HCEC 1CT (cell line): Measurements from ENCODE around the gene GRAP2.
"Not testable (repeated sequence)": the region's sequence is repeated elsewhere in the genome, so short reads cannot be mapped to it uniquely, and the experiment has no call there.

ENCODE experiments used
- DNase-seq: peaks from one replicate; pipeline ENCODE4 v3.0.0-alpha.2; 2017

The GRAP2 gene

DNA sequence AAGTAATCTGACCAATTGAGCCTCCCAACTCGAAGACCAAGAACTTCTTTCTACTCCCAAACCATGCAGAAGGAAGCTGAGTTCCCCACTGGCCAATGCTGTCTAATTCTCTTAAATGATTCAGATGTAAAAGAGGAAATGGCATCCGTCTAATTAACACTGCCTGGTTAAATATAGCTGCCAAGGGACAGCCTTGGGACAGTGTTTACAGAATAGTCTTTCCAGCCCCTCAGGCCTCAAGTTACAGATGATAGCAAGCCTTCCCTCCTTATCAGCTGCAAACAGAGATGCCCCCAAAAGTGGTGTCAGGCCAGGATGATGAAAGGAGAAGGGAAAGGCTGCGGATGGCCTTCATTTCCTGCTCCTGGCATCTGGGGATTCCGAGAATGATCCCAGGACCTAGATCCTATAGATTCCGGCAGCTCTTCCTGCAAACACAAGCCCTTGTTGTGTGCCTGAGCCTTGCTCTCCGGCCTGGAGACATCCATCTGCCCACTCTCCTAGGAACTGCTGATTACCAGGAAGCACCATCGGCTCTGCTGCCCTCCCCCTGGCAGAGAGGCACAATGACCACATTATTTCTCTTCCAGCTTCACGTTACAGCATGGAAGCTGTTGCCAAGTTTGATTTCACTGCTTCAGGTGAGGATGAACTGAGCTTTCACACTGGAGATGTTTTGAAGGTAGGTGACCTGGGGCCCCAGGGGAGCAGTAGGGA is 45.8 kb downstream of the GRAP2 start:
- no peak for DNase-seq

DNA sequence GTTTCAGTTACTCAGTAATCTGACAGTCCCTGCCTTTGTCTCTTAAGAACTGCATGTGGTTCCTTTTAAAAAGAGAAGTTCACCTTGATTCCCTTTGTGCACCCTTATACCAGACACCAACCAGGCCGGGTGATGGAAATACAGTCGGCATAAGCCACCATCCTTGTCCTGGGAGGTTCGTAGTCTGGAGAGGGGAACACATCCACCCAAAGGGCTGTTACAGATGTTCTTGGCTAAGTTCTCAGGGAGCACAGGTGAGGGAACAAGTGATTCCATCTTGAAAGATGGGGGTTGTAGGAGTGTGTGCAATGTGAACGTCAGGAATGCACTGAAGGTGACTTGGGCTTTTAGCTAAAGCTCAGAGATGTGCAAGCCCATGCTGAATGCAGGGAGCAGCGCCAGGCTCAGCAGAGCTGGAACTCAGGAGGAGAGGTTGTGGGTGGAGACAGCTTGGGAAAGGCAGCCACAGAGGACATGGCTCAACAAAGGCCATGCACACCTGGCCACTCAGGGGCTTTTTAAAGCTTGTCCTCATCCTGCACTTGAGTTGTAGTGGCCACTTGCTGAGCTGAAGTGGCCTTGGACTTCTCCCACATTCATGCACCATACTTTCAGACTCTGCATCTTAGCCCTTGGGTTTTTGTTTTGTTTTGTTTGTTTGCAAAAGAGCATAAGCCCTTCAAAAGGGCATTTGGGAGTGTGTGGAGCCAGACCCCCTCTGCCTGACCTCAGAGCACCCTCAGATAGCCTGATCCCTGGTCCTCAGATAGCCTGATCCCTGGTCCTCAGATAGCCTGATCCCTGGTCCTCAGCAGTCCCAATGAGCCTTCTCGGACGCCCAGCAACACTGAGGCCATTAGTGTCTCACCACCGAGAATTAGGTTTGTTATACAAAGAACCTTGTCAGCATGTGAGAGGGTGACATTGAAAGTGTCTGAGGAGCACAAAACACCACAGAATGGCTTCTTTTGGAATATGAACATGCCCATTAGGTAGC is 46.6 kb downstream of the GRAP2 start:
- no peak for DNase-seq

DNA sequence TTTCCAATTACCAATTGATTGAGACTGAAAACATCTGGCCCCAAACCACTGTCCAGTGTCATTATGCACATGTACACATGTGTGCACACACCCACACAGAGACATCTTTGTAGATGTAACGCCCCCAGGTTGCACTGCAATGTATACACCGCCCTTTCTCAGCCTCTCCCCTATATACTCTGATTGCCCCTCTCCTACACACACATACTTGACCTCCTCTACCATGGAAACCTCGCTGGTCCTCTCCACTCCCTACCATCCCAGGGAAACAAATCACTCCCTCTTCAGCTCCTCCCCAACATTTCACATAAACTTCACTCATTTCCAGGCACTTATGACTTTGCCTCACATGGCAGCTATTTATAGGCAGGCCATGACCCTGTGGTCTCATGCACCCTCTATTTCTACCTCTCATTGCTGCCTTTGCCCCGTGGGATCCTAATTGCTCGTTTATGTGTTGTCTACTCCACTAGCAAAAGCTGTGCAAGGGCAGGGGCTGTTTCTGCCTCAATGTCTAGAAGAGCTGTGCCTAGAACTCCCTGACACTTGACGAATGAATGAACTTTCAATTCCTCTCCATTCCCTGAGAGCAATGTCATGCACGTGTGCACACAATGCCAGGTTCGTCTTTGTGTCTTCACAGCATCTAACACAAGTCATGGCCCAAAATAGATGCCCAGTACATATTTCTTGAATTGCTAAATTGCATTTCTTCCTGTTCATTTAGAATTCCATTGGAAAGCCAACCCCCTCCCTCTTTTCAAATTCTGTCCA is 49.3 kb downstream of the GRAP2 start:
- DNase-seq: peak; percentile 50

DNA sequence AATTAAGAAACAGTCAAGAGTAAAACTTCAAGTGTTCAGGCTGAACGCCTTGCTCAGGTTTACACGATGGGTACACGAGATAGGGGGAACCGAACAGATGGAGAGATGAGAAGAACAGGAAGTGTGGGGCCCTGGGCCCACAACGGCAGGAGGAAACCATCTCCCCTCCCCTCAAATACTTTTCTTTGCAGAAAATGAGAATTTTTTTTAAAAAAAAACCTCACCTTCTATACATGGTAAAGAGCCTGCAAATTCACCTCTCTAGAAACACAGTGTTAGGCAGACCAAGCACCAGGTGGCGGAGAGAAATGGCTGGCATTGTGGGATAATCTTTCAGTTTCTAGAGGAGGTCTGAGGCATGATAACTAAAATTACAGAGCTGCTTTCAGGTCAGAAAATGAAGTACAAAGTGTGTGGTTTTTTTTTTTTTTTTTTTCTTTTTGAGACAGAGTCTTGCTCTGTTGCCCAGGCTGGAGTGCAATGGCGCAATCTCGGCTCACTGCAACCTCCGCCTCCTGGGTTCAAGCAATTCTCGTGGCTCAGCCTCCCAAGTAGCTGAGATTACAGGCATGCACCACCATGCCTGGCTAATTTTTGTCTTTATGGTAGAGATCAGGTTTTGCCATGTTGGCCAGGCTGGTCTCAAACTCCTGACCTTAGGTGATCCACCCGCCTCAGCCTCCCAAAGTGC is 50.9 kb downstream of the GRAP2 start:
- DNase-seq: not testable (repeated sequence)

DNA sequence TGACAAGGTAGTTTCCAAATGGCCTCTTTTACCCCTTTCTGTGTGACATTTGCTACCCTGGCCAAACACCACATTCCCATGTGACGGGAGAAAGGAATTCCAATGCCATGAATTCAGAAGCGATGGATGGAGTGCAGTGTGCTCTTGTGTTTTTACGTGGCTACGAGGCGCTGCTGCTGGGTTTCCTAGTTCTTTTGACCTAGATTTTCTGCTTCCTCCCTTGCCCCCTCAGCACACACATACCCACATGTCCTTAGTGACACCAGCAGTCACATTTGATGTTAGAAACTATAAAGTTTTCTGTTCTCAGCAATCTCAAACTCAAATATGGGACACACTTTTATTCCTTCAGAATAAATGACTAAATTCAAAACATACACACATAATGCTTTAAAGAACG is 51.5 kb downstream of the GRAP2 start:
- DNase-seq: no peak

DNA sequence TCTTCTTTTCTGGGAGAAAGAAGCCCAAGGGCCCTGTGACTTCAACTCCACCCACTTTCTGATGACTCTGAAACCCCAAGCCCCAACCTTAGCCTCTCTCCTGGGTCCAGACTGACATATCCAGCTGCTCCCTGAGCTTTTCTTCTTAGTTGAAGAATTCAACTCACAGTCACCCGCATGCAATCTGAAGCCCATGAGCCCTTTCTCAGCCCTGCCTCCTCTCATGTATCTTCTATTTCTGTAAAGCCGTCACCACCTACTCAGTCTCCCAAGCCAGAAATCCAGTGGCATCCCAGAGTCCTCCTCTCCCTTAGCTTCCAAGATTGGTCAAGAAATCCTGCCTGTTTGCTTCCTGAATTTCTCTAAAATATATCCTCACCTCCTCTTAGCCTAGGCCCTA is 52.2 kb downstream of the GRAP2 start:
- DNase-seq: no peak

DNA sequence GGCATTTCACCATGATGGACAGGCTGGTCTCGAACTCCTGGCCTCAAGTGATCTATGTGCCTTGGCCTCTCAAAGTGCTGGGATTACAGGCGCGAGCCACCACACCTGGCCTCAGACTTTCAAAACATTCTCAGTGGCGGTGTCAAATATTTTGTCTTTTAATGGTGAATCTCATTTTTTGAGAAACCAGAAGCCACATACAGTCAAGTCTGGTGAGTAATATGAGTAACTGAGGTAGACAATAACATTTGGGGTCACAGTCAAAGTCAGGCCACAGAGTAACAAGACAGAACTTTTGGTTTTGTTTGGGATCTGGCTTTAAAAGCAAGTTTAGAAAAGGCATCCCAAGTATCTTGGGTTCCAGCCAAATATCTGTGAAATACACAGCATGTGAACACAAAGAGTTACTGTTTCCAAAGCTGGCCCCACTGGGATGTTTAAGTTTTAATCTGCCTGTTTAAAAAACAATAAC is 53.7 kb downstream of the GRAP2 start:
- peak; percentile 87 for DNase-seq

DNA sequence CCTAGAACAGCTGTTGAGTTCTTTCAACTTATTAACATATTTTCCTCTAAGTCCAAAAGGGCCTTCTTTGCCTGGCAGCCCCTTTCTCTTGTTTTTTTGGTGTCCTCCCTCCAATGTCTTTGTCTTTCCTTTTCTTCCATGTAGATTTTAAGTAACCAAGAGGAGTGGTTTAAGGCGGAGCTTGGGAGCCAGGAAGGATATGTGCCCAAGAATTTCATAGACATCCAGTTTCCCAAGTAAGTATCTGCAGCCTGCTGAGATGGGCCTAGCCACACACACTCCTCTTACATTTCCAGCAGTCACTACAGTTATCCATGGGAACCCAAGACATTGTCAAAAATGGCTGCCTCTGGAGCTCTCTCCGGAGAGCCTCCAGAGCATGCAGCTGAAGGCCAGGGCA is 54.8 kb downstream of the GRAP2 start:
- peak; percentile 18 for DNase-seq

DNA sequence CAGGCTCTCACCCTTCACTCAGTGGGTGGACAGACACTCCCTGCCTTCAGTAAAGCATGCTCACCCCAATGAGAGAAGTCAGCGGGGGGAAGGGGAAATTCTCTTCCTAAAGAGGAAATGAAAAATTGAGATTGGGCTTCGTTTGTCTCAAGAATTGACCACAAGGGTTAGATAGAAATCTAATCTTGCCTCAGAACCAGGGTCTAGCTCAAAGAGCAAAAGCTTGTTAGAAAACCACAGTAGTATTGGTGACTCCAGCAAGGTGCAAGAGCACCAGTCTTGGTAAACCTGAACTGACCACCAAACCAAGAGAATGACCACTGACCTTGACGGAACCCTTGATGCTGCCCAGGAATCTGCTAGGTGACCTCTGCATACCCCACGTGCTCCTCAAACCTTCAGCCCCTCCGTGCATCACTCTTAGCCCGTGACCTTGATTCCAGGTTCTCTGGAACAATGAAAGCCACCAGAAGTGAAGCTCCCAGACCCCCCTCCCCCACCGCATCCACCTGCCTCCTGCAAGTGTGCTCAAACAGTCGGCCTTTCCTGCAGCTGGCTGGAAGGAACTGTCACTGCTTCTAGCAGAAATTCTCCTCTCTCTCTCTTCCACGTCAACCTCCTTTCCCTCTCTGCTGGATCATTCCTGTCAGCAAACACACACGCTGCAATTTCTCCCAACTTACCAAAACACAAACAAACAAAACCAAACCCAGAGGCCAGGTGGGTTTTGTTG is 56.2 kb downstream of the GRAP2 start:
- DNase-seq: no peak

DNA sequence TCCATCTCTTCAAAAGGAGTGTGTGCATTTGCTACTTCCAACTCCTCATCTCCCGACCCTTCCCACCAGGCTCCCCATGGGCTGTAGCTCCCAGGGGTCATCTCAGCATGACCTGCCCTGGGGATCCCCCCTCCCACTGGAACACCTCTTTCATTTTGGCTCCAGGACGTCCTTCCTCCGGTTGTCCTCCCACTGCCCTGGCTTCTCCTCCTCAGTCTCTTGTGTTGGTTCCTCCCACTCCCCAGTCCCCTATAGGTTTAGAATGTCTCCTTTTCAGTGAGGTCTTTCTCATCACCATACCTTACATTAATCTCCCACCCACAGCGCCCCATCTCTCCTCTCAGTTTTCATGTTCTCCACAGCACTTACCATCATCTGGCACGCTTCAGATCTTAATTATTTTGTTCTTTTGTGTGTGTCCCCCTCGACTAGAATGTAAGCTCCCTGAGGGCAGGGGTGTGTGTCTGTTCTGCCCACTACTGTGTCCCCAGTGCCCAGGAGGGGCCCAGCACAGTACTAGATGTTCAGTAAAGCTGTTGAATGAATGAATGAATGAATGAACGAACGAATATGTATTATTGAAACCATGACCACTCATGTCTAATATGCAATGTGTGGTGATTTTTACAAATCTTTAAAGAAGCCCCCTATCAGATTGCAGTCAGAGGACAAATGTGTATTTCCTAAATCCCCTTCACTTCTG is 57.3 kb downstream of the GRAP2 start:
- DNase-seq: no peak

DNA sequence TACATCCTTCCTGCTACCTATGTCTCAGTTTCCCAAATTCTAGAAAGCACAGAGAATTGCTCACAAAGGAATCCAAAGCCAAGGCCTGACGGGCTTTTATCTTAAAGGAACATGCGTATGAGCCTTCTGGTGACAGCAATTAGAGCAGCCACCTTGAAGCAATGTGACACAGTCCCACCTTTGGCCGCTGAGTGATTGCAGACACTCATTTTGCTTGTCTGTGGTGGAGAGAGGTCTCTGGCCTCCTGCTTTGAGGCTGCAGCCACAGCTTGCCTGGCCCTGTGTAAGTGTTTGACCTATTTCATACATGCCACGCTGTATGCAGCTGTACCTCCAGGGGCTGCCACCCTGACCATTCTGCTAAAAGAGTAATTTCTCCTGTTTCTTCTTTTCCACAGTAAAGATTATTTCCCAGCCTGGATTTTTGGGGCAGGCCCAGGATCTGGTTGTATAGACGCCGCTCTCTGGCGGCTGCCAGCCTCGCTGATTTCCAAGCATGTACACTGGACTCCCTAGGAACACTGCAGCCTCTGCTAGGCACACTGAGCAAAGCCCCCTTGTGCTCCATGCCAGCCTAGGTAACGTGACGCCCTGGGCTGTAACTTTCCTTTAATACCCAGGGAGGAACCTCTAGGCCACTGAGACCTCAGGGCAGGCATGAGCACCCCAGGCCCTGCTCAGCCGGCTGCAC is 58.2 kb downstream of the GRAP2 start:
- DNase-seq: no peak

DNA sequence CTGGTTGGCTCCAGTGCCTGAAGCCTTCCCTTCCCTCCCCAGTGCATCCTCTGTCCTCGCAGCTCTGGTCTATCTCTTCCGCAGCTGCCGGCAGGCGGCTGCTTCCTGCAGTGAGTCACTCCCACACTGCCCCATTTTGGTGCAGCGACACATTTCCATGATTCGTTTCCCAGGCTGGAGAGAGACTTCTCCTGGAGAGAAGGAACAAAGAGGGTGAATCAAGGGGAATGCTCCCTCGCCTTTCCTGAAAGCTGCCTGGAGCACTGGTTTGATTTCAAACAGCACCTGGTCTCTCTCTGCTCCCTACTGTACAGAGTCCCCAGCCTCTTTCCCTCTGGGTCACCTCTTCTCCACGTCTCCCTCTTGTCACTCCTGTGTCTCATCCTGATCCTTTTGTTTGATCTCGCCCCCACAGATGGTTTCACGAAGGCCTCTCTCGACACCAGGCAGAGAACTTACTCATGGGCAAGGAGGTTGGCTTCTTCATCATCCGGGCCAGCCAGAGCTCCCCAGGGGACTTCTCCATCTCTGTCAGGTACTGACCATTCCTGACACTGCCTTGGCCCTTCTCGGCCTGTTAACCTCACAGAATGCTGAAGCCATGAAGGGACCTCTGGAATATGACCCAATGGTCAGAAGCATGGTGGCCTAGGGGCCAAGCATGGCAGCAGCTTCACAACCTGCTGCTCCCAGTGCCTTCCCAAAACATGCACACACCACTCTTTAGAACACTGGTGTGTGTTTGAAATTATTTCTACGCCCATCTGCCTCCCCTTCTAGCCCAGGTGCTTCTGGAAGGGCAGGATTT is 59.0 kb downstream of the GRAP2 start, which contains the start of gene TMA7B:
TMA7B (plus strand) TSS at position 758 of the 808 bp plus-strand sequence. CDS start 3,978 bp downstream, outside the sequence.
- DNase-seq: peak; percentile 78

DNA sequence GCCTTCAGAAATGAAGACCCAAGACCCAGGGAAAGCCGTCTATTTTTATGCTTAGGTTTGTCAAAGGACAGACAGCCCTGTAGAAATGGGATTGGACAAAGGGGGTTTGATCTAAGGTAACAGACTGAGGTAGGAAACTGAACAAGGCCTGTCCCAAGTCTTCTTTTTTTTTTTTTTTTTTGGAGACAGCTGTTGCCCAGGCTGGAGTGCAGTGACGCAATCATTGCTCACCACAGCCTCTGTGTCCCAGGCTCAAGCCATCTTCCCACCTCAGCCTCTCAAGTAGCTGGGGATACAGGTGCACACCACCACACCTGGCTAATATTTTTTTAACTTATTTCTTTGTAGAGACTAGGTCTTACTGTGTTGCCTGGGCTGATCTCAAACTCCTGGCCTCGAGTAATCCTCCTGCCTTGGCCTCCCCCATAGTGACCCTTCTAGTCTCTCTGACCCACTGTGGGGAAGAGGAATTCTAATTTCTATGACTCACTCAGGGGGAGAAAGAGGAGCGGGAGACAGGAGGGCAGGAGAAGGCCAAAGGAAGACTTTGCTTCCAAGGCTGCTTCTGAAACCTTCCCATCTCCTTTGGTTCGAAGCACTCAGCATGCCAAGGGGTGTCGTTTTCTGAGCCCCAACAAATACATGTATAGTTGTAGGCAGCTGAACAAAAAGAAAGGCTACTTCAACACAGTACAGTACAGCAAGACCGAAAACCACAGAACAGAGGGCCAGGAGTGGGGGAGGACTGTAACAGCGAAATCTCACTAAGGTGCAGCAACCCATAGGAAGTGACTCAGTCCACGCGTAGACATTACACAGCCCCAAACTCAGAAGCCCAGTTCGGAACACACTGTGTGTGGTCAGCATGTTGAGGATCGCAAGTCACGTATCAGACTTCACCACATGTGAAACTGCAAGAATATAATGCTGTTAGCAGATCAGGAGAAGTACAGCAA is 60.2 kb downstream of the GRAP2 start:
- DNase-seq: peak; percentile 98

DNA sequence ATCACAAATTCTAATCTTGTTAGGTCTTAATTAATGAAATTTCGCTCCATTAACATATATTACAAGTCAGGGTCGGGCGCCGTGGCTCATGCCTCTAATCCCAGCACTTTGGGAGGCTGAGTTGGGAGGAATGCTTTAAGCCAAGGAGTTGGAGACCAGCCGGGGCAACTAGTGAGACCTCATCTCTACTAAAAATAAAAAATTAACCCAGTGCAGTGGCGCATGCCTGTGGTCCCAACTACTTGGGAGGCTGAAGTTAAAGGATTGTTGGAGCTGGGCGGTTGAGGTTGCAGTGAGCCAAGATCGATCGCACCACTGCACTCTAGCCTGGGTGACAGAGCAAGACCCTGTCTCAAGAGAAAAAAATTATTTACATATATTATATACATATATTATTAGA is 61.2 kb downstream of the GRAP2 start:
- DNase-seq: no peak

DNA sequence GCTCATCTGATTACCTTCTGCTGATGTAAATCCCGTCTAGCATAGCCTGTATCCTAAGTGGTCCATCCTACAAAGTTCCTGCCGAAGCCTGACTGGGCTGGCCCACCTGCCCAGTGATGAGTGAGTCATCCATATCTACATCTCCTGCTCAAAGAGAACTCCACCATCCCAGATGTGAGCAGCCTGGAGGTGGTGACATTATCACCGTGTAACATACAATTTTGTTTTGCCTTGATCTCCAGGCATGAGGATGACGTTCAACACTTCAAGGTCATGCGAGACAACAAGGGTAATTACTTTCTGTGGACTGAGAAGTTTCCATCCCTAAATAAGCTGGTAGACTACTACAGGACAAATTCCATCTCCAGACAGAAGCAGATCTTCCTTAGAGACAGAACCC is 64.9 kb downstream of the GRAP2 start:
- DNase-seq: no peak

DNA sequence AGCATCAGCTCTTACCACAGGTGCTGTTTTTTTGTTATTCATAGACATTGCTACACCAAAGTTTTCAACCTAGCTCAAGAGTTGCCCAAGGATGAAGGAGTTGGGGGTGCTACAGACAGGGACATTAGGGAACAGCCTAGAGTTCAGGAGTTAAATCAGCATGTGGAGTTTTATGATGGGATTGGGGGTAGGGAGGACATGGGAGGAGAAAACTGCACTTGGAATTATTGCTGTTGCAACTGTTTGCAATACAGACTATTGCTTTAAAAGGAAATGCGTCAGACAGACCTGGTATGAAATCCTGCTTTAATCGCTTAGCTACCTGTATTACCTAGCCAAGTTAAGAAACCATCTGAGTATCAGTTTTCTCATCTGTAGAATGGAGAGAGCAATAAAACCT is 65.6 kb downstream of the GRAP2 start:
- no peak for DNase-seq

DNA sequence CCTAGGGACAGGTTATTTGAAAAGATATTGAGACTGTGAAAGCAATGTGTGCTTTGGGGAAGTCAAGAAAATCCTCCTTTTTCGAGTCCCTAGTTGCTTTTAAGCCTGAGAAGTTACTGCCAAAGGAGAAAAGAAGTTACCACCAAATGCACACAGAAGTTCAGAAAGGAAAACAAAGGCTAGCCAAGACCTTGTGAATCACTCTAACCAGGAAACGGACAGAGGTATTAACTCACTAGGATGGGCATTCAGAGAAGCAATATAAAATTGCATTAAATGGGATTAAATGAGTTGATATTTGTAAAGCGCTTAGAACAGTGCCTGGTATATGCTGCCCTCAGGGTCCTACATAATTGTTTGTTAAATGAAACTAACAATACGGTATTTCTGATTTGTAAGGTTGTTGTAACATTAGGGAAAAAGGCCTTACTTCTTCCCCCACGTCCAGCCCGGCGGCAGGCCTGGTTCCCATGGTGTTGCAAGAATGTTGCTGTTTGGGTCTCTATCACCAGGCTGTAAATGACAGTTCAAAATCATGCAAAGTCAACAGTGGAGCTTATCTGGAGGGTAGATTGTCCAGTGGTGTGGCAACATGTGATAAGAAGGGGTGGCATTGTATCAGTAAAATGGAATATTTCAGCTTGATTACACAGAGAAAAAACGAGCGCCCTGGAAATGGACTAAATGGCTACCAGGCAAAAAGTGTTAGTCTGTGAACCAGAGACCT is 66.4 kb downstream of the GRAP2 start:
- peak; percentile 38 for DNase-seq
